GM20000 (cell line): Measurements from ENCODE around the gene SLC7A14.

Experiments used
- DNase-seq: peaks from one replicate; pipeline ENCODE4 v3.0.0; 2012; ENCODE audit warnings: low spot score
- CTCF ChIP-seq: IDR thresholded peaks from 2 replicates; pipeline ENCODE4 v1.5.1; 2012; ENCODE audit warnings: mild to moderate bottlenecking, control low read depth; ENCODE audit errors: extremely low read depth, missing control alignments

SLC7A14 gene

GRCh38 chr3:170508839-170509238, 77.0 kb downstream of the SLC7A14 start:
- no peak for DNase-seq
- TF ChIP-seq CTCF: no peak

- no peak for TF ChIP-seq CTCF
Observed at GRCh38 chr3:170508291-170508690, 77.6 kb downstream of the SLC7A14 start.

GRCh38 chr3:170507063-170507462, 78.8 kb downstream of the SLC7A14 start:
- DNase-seq: no peak

More at GRCh38 chr3:170508291-170508690, 77.6 kb downstream of the SLC7A14 start:
- DNase-seq: no peak

GRCh38 chr3:170506556-170506955, 79.3 kb downstream of the SLC7A14 start:
- DNase-seq: no peak
- TF ChIP-seq CTCF: no peak

More at GRCh38 chr3:170507063-170507462, 78.8 kb downstream of the SLC7A14 start:
- TF ChIP-seq CTCF: no peak

- TF ChIP-seq CTCF: no peak
- no peak for DNase-seq
Observed at GRCh38 chr3:170502297-170502696, 83.6 kb downstream of the SLC7A14 start.

- no peak for DNase-seq
Observed at GRCh38 chr3:170500995-170501394, 84.9 kb downstream of the SLC7A14 start.

GRCh38 chr3:170500462-170500861, 85.4 kb downstream of the SLC7A14 start:
- no peak for TF ChIP-seq CTCF
- DNase-seq: no peak

More at GRCh38 chr3:170500995-170501394, 84.9 kb downstream of the SLC7A14 start:
- no peak for TF ChIP-seq CTCF
